Right renal pelvis (tissue), 4 donors: ENCODE data around the gene PTPRJ. TPM values are rescaled to one million over a fixed set of nuclear protein-coding genes. Genes with fewer than 3 reads are reported as not detected.
"Not testable (repeated sequence)": the region's sequence is repeated elsewhere in the genome, so short reads cannot be mapped to it uniquely, and the experiment has no call there.

Experiments used
- DNase-seq, 4 donors: peaks; one replicate each; pipeline ENCODE4 v3.0.0-alpha.2; 2013; ENCODE audit warnings: low read depth in 4 of 4, low spot score in 3 of 4, missing footprints in 1 of 4
- polyA plus RNA-seq, 4 donors: library from polyadenylated mRNA; unstranded; fragments of 120-200 nt; gene quantifications; one replicate each; pipeline ENCODE4 v1.2.1, GENCODE V29; 2013; ENCODE audit not compliant: insufficient read length in 4 of 4

Gene PTPRJ
- polyA plus RNA-seq, 4 donors, result 19.5 to 26.4 (median 25.3) TPM

GRCh38 chr11:48182860-48183526, 202.6 kb downstream of the PTPRJ start:
- DNase-seq, result no peak

- DNase-seq, result no peak
These were observed 204.1 kb downstream of the PTPRJ start for GRCh38 chr11:48184452-48184851.

GRCh38 chr11:48190906-48191654, 210.7 kb downstream of the PTPRJ start:
- not testable (repeated sequence) for DNase-seq

- DNase-seq, result no peak
These were observed 213.5 kb downstream of the PTPRJ start for GRCh38 chr11:48193876-48194275.

GRCh38 chr11:48207881-48208280, 227.5 kb downstream of the PTPRJ start:
- DNase-seq, result no peak

DNA sequence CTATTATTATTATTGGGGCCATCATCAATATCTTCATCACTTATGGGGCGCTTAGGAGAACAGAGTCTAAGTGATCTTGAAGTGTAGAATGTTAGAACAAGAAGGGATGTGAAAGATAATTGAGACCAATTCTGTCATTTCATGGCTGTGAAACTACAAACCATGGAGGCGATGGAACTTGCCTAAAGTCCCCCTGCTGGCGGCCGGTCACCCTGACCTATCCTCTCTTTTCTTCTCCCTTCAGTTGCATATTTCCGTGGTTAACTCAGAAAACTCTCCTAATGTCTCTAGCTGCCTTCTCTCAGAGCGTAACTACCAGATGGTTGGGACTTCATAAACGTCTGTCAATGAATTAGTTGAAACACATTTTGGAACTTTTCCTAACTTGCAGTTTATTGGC, 229.7 kb downstream of the PTPRJ start:
- DNase-seq, result no peak

DNA sequence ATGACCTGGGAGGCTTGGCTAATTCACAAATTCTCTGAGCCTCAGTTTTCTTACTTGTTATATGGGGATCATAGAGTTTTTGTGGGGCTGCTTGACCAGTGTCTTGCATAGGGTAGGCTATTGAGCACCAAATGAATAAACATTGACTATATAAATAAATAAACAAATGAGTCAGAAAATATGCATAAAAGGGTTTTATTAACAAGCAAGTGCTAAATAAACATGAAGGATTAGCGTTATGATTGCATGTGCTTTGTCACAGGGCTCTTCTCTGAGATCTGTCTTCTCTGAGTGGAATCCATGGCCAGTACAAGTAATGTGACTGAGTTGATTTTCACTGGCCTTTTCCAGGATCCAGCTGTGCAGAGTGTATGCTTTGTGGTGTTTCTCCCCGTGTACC, 236.2 kb downstream of the PTPRJ start, which contains the start of gene OR4B1:
Gene OR4B1, plus strand, starts transcription at position 301 of the 400 bp plus-strand sequence. Its CDS starts 0 bp downstream, at position 301.
- no peak for DNase-seq

Other genes with a start within 250 kb of the PTPRJ start
- gene FNBP4, start 213.2 kb upstream of the PTPRJ start, polyA plus RNA-seq, result 100 to 1,000 TPM in 3 of 4 donors, 10 to 100 TPM in 1; 94.6 to 131 (median 108) TPM
- gene NUP160, start 132.2 kb upstream of the PTPRJ start, polyA plus RNA-seq, result 10 to 100 TPM; 60.5 to 70.1 (median 68.1) TPM
- not detected for gene OR4B1, start 236.3 kb downstream of the PTPRJ start, polyA plus RNA-seq